Renal cortex interstitium (tissue), 11 donors: Measurements from ENCODE around the gene RPL10A. TPM values are rescaled to one million over a fixed set of nuclear protein-coding genes. Genes with fewer than 3 reads are reported as not detected.
"Not testable (repeated sequence)": the region's sequence is repeated elsewhere in the genome, so short reads cannot be mapped to it uniquely, and the experiment has no call there.

Source experiments
- DNase-seq, 11 donors: peaks; one replicate each; pipeline ENCODE4 v3.0.0-alpha.2; 2013; ENCODE audit warnings: low read depth in 9 of 11, low spot score in 4 of 11; ENCODE audit errors: extremely low read depth in 1 of 11
- polyA plus RNA-seq, 3 donors: library from polyadenylated mRNA; unstranded; fragments of 120-200 nt; gene quantifications; one replicate each; pipeline ENCODE4 v1.2.1, GENCODE V29; 2013; ENCODE audit not compliant: insufficient read length in 3 of 3

RPL10A gene
- polyA plus RNA-seq, 3 donors, result 1,816 to 2,096 (median 2,074) TPM

- no peak for DNase-seq
Measured at GRCh38 chr6:35436071-35436857, 31.9 kb upstream of the RPL10A start.

- not testable (repeated sequence) for DNase-seq
Measured at GRCh38 chr6:35438378-35439065, 29.7 kb upstream of the RPL10A start.

GRCh38 chr6:35439308-35439707 is 28.9 kb upstream of the RPL10A start:
- DNase-seq, result no peak

- DNase-seq, result no peak
Measured at GRCh38 chr6:35441205-35441604, 27.0 kb upstream of the RPL10A start.

GRCh38 chr6:35441642-35442041 is 26.6 kb upstream of the RPL10A start:
- DNase-seq, result no peak

- DNase-seq, result no peak
Measured at GRCh38 chr6:35442693-35443092, 25.5 kb upstream of the RPL10A start.

GRCh38 chr6:35443341-35444030 is 24.7 kb upstream of the RPL10A start:
- DNase-seq, result no peak

- DNase-seq, result no peak
Measured at GRCh38 chr6:35445691-35446090, 22.5 kb upstream of the RPL10A start.

GRCh38 chr6:35448191-35448590 is 20.0 kb upstream of the RPL10A start:
- DNase-seq, result no peak

GRCh38 chr6:35449287-35449881 is 18.8 kb upstream of the RPL10A start:
- peak in 4 of 11 donors; percentile 41 to 74 (median 50) for DNase-seq

GRCh38 chr6:35451354-35452182 is 16.6 kb upstream of the RPL10A start:
- no peak for DNase-seq

GRCh38 chr6:35452183-35453090 is 15.8 kb upstream of the RPL10A start, which contains the start of gene FANCE:
Gene FANCE (plus strand): TSS chr6:35452338. CDS start chr6:35452546, 208 bp downstream.
- peak; percentile 72 to 94 (median 90) for DNase-seq

GRCh38 chr6:35453236-35453635 is 15.0 kb upstream of the RPL10A start:
- no peak for DNase-seq

- no peak for DNase-seq
Measured at GRCh38 chr6:35454391-35455110, 13.7 kb upstream of the RPL10A start.

- no peak for DNase-seq
Measured at GRCh38 chr6:35457907-35458306, 10.3 kb upstream of the RPL10A start.

GRCh38 chr6:35461270-35461669 is 6.9 kb upstream of the RPL10A start:
- no peak for DNase-seq

GRCh38 chr6:35463292-35463691 is 4.9 kb upstream of the RPL10A start:
- DNase-seq, result no peak
